Spleen (tissue), 11 donors: Measurements from ENCODE around the gene PTPRG. TPM values are rescaled to one million over a fixed set of nuclear protein-coding genes. Genes with fewer than 3 reads are reported as not detected.

Source experiments
- DNase-seq: peaks from one replicate; pipeline ENCODE4 v3.0.0-alpha.2; 2020
- H3K27ac ChIP-seq, 8 donors: fragments of 200-600 bp; sonication (generic) in 7 of 8; 1 replicate in 4 of 8; 2 replicates in 4 of 8; pipeline versions ENCODE4 v1.5.0 to v1.8.0; 2016 to 2021; ENCODE audit warnings: inconsistent platforms in 4 of 8, mild to moderate bottlenecking in 4 of 8, moderate library complexity in 1 of 8
- H3K27me3 ChIP-seq, 7 donors: fragments of 200-600 bp; sonication (generic) in 6 of 7; replicated peaks in 1 of 7; 1 replicate in 4 of 7; 2 replicates in 3 of 7; pipeline versions ENCODE4 v1.5.0 to v1.8.0; 2016 to 2021; ENCODE audit warnings: inconsistent platforms in 3 of 7, mild to moderate bottlenecking in 1 of 7
- H3K36me3 ChIP-seq, 6 donors: fragments of 200-600 bp; sonication (generic) in 5 of 6; 1 replicate in 4 of 6; 2 replicates in 2 of 6; pipeline versions ENCODE4 v1.5.0 to v1.8.0; 2016 to 2021; ENCODE audit warnings: inconsistent platforms in 2 of 6
- H3K4me1 ChIP-seq, 6 donors: fragments of 200-600 bp; sonication (generic) in 5 of 6; 1 replicate in 3 of 6; 2 replicates in 3 of 6; pipeline versions ENCODE4 v1.5.0 to v1.8.0; 2016 to 2021; ENCODE audit warnings: inconsistent platforms in 3 of 6
- H3K4me3 ChIP-seq, 8 donors: fragments of 200-600 bp; sonication (generic) in 7 of 8; 1 replicate in 4 of 8; 2 replicates in 4 of 8; pipeline versions ENCODE4 v1.5.0 to v1.8.0; 2016 to 2021; ENCODE audit warnings: inconsistent platforms in 4 of 8, mild to moderate bottlenecking in 4 of 8, moderate library complexity in 2 of 8
- H3K9me3 ChIP-seq, 8 donors: fragments of 200-600 bp; sonication (generic) in 7 of 8; 1 replicate in 4 of 8; 2 replicates in 4 of 8; pipeline versions ENCODE4 v1.5.0 to v1.8.0; 2016 to 2021; ENCODE audit warnings: inconsistent platforms in 4 of 8
- CTCF ChIP-seq, 11 experiments: fragments of 200-600 bp in 7 of 11; fragments of 450-650 bp in 4 of 11; sonication (generic) in 4 of 11; IDR thresholded peaks in 8 of 11; conservative IDR thresholded peaks in 3 of 11; 1 replicate in 7 of 11; 2 replicates in 4 of 11; pipeline versions ENCODE4 v1.4.0 to v1.8.0; 2016 to 2021; ENCODE audit warnings: antibody characterized with exemption in 11 of 11, inconsistent platforms in 4 of 11, mild to moderate bottlenecking in 1 of 11
- POLR2A ChIP-seq, 3 donors: fragments of 450-650 bp; IDR thresholded peaks; one replicate each; pipeline ENCODE4 v1.5.1; 2017; ENCODE audit warnings: antibody characterized with exemption in 3 of 3, mild to moderate bottlenecking in 1 of 3
- POLR2AphosphoS5 ChIP-seq, 3 donors: sonication (generic); formaldehyde crosslinking; IDR thresholded peaks; one replicate each; pipeline ENCODE4 v1.5.1; 2017; ENCODE audit warnings: antibody characterized with exemption in 3 of 3
- WGBS, 5 donors: extraction: QIAGEN DNeasy Blood & Tissue Kit in 3 of 5; methylation state at CpG; one replicate each; pipeline versions ENCODE4 v1.1.5 to v1.1.7; 2013 to 2018; 5-methylcytosine and 5-hydroxymethylcytosine counted together
- intact Hi-C: fragments of 100-400 bp; cut with DNase I; formaldehyde crosslinking; loops from one replicate; pipeline ENCODE4 v1.15.0; 2023; ENCODE audit warnings: low total_unique reads
- polyA plus RNA-seq, 3 donors: library from polyadenylated mRNA; stranded (reverse); fragments of 200-250 nt; gene quantifications; one replicate each; pipeline ENCODE4 v1.2.1, GENCODE V29; 2013
- total RNA-seq, 7 donors: library from RNA; depleted of rRNA in 3 of 7; stranded (reverse); fragments of >200 nt in 3 of 7; fragmentation: NEBNext Ultra II Directional in 4 of 7; extraction: Animal tissue kit (Norgen Biotek cat#: 25700) in 4 of 7; gene quantifications; one replicate each; pipeline versions ENCODE4 v1.1.0 to v1.2.1, GENCODE V29; 2016 to 2021
- donor health status: healthy with polysubstance abuse.
- donor health status: DM: no; HTN: no; CAD: no; lungs with moderate emphysema.
- donor health status: DM: no; HTN: no; CAD: no.
- donor health status: Bipolar disorder and iron deficiency.
- donor health status: healthy.
- donor health status: DM: no; HTN: no; CAD: no.
- donor health status: DM: yes; HTN: yes; CAD: no.

PTPRG gene
- total and polyA plus RNA-seq, 10 donors, result 0.89 to 77.0 (median 34.5) TPM

- Histone ChIP-seq H3K4me1 (no peaks in the 10 kb centered on the region), H3K36me3 (no peaks in the 10 kb centered on the region), H3K4me3 (no peak overlapping the region), H3K27me3 (no peaks in the 10 kb centered on the region), H3K9me3 (no peaks in the 10 kb centered on the region), H3K27ac (no peak overlapping the region)
- intact Hi-C loops, result no loop called here
- no peak for DNase-seq
- TF ChIP-seq POLR2AphosphoS5 (IDR thresholded peaks at IDR 0.05), result no peak
- no peak for TF ChIP-seq CTCF (IDR thresholded peaks at IDR 0.05 in 8 of 11, conservative IDR thresholded peaks at IDR 0.05 in 3 of 11)
- TF ChIP-seq POLR2A (IDR thresholded peaks at IDR 0.05), result no peak
- 60 to 80% (median 64%) methylated on average over 8 of the region's 8 CpGs for WGBS, 5 donors
These were observed 158.1 kb downstream of the PTPRG start for GRCh38 chr3:61719278-61719977.

GRCh38 chr3:61723038-61723437, 161.7 kb downstream of the PTPRG start:
- Histone ChIP-seq H3K27me3 (no peaks in the 10 kb centered on the region), H3K9me3 (no peaks in the 10 kb centered on the region), H3K4me1 (peaks cover 0 to 8% (median 0%) of the 10 kb centered on the region in 6 donors), H3K4me3 (no peak overlapping the region), H3K36me3 (no peaks in the 10 kb centered on the region), H3K27ac (no peak overlapping the region)
- no peak for TF ChIP-seq CTCF (IDR thresholded peaks at IDR 0.05 in 8 of 11, conservative IDR thresholded peaks at IDR 0.05 in 3 of 11)
- TF ChIP-seq POLR2AphosphoS5 (IDR thresholded peaks at IDR 0.05), result no peak
- TF ChIP-seq POLR2A (IDR thresholded peaks at IDR 0.05), result no peak
- intact Hi-C loops, result no loop called here
- DNase-seq, result no peak

- no peak overlapping the region for H3K27ac ChIP-seq
- intact Hi-C loops, result no loop called here
- H3K27me3 ChIP-seq, result no peaks in the 10 kb centered on the region
- TF ChIP-seq POLR2AphosphoS5 (IDR thresholded peaks at IDR 0.05) (no peak), CTCF (IDR thresholded peaks at IDR 0.05 in 8 of 11, conservative IDR thresholded peaks at IDR 0.05 in 3 of 11) (no peak), POLR2A (IDR thresholded peaks at IDR 0.05) (no peak)
- DNase-seq, result no peak
- 73 to 89% (median 83%) methylated on average over 2 of the region's 2 CpGs for WGBS, 5 donors
- no peak overlapping the region for H3K4me3 ChIP-seq
- peaks cover 0 to 8% (median 0%) of the 10 kb centered on the region in 6 donors for H3K4me1 ChIP-seq
- no peaks in the 10 kb centered on the region for H3K9me3 ChIP-seq
- no peaks in the 10 kb centered on the region for H3K36me3 ChIP-seq
These were observed 162.8 kb downstream of the PTPRG start for GRCh38 chr3:61724183-61724582.

GRCh38 chr3:61724801-61725200, 163.4 kb downstream of the PTPRG start:
- DNase-seq, result no peak
- 78 to 88% (median 81%) methylated on average over 6 of the region's 6 CpGs for WGBS, 5 donors
- Histone ChIP-seq H3K4me3 (no peak overlapping the region), H3K36me3 (no peaks in the 10 kb centered on the region), H3K9me3 (no peaks in the 10 kb centered on the region), H3K4me1 (peaks cover 0 to 11% (median 0%) of the 10 kb centered on the region in 6 donors), H3K27me3 (no peaks in the 10 kb centered on the region), H3K27ac (no peak overlapping the region)
- no peak for TF ChIP-seq POLR2AphosphoS5 (IDR thresholded peaks at IDR 0.05)
- TF ChIP-seq POLR2A (IDR thresholded peaks at IDR 0.05), result no peak
- TF ChIP-seq CTCF (IDR thresholded peaks at IDR 0.05 in 8 of 11, conservative IDR thresholded peaks at IDR 0.05 in 3 of 11), result no peak
- intact Hi-C loops, result no loop called here
